PC-9 (cell line): ENCODE results near the gene CHML.

ENCODE experiments used
- CTCF ChIP-seq: fragments of 200-600 bp; sonication (generic); conservative IDR thresholded peaks from 2 replicates; pipeline ENCODE4 v1.6.1; 2017; ENCODE audit warnings: mixed run types, antibody characterized with exemption, mild to moderate bottlenecking, moderate library complexity
- EZH2 ChIP-seq: fragments of 200-600 bp; sonication (generic); IDR thresholded peaks from 2 replicates; pipeline ENCODE4 v1.8.0; 2017; ENCODE audit warnings: antibody characterized with exemption, low read depth

GRCh38 chr1:241614572-241614971, 25.6 kb downstream of the CHML start:
- TF ChIP-seq CTCF (no peak), EZH2 (no peak)
